Stimulated activated CD8-positive, alpha-beta memory T cell treated with anti-CD3 and anti-CD28 coated beads, Interleukin-4, amount 100 ng/mL, for 24 hours (primary cell): ENCODE results near the gene C1QTNF2.
"Not testable (repeated sequence)": the region's sequence is repeated elsewhere in the genome, so short reads cannot be mapped to it uniquely, and the experiment has no call there.

ENCODE experiments used
- DNase-seq: peaks from one replicate; pipeline ENCODE4 v3.0.0-alpha.2; 2020; ENCODE audit warnings: low read depth

The C1QTNF2 gene

DNA sequence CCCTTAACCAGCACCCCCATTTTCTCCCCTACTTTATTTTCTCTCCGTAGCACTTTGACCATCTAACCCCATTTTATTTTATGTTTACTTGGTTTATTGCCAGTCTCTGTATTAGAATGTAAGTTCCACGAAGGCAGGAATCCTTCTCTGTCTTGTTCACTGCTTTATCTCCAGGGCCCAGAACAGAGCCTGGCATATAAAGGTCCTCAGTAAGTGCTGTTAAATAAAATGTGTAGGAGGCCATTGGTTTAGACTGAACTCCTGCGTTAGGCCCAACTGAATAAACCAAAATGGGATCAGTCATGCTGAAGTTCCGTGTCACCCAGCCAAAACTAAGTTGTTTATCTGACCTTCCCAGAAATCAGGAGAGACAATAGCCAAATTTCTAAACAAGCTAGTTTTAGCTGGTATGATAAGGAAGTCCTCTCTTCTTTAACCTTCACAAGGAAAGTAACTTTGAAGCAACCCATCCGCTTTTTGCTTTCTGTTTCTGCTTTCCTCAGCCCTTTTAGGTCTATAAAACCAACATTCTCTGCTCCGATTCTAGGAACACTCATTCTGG is 29.0 kb downstream of the C1QTNF2 start:
- DNase-seq, result no peak

DNA sequence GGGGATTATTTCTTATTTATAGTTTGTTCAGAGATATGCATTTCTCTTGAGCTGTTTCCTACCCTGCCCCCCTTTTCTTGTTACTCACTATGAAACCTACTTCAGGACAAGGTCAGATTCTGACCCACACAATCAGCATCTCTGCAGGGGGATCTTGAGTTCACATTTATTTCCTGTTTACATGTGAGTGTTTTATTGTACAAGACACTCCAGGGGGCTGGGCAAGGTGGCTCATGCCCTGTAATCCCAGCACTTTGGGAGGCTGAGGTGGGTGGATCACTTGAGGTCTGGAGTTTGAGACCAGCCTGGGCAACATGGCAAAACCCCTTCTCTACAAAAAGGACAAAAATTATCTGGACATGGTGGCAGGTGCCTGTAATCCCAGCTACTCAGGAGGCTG is 29.9 kb downstream of the C1QTNF2 start:
- not testable (repeated sequence) for DNase-seq

DNA sequence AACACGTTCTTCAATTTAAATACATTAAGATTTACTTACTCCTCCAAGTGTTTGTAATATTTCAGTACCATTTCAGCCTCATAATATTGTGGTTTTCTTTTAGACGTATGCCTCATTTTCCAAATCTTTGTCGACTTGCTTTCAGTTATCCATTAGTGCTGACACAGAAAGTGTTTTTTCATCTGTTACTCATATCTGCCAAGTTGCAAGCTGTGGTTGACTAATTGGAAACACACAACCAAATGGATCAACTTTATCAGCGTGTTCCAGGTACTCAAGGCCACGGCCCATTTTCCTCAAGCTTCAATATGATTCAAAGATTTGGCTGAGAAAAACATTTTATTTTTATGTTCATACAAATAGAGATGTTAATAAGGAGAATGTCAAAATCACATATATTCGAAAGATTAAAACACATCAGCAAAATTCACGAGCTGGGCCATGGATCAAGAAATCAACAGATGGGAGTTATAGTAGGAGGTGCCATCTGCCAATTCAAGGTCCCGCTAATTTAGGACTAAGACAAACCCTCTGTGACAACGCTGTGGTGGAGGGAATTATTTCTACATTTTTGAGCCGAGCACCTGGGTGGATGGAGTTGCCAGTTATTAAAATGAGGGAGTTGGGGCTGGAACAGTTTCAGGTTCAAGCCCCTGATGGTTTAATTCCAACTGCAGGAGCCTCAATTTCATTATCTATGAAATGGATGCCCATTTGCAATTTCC is 30.9 kb downstream of the C1QTNF2 start:
- no peak for DNase-seq

- not testable (repeated sequence) for DNase-seq
Measured at GRCh38 chr5:160334716-160335115, 35.7 kb downstream of the C1QTNF2 start.

DNA sequence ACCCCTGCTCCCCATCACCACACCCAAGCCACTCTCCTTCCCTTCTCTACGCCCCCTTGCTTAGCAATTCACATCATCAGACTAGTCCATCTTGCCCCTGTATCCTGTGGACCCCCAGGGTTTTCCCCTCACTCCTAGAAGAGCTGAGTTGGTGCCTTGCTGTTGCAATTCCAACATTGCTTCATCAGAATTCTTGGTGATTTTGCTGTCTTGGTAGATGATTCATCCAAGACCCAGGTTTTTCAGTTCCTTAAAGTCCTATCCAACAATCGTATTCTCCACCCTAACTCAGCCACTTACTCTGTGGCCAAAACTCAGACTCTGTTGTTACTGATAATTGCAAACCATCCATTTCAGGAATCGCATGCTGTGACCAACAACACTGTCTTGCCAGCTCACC is 36.7 kb downstream of the C1QTNF2 start:
- DNase-seq, result no peak

DNA sequence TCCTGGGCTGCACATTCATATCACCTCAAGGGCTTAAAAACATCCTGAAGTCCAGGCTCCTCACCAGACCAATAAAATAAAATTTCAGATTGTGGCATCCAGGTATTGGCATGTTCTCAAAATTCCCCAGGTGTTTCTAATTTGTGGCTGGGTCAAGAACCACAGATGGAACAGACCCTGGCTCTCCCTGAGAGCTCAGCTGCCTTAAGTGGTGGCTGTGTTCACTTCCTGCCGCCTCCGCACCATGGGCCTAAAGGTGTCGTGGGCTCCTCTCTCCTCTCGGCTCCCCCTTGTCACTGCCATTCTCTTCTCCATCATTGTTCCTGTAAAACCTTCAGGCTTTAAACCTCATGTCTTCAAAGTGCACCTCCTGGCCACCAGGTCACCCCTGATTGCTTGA is 40.2 kb downstream of the C1QTNF2 start:
- no peak for DNase-seq

GRCh38 chr5:160327818-160328217 is 42.6 kb downstream of the C1QTNF2 start:
- no peak for DNase-seq

- no peak for DNase-seq
Measured at GRCh38 chr5:160326981-160327380, 43.4 kb downstream of the C1QTNF2 start.

- no peak for DNase-seq
Measured at GRCh38 chr5:160325716-160326115, 44.7 kb downstream of the C1QTNF2 start.

GRCh38 chr5:160324886-160325285 is 45.5 kb downstream of the C1QTNF2 start:
- DNase-seq, result no peak

GRCh38 chr5:160318409-160318808 is 52.0 kb downstream of the C1QTNF2 start:
- DNase-seq, result no peak

GRCh38 chr5:160317434-160317833 is 53.0 kb downstream of the C1QTNF2 start:
- DNase-seq, result no peak

DNA sequence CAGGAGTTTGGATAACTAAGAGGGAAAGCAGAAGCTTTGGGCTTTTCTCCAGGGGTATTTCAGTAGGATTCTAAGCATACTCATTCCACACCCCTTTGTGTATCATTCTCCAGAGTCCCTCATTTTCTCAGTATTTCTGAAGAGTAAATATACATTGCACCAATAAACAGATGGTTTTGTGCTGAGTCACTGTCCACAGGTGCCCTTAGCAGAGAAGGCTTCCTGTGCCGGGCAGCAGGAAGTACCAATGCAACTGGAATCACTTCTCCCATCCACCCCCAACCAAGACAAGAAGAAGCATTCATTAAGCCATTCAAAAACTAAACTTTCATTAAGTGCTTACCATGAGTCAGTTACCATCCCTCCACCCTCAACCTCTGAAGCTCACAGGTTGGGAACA is 54.5 kb downstream of the C1QTNF2 start:
- no peak for DNase-seq

DNA sequence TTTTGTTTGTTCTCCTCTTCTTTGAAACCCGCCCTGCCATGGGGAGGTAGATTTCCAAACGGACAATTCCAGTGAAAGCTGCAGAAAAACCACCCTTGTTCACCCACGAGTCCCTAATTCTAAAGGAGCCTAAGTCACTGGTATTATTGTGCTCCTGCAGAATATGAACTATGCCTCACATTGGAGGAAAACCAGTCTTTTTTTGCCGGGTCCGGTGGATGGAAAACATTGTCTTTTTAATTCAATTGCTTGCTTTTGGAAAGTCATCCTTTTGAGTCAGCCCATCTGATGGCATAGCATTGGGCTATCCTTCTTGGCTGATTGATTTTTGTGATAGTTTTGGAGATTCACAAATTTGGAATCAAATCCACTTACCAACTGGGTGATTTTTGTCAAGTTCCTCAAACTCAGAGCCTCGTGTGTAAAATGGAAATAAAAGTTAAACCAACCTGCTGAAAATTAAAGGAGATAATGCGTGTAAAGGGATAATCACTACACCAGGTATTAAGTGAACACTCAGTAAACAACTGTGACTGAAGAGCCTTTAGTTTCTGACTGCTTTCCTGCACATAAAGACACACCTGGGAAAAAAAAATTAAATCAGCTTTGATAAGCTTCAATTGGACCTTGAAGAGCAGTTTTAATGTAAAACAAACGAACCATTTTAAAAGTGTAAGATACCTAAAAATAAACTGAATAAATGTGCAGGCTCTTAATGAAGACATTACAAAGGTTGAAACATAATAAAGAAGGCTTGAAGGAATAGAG is 57.3 kb downstream of the C1QTNF2 start:
- DNase-seq, result no peak

- no peak for DNase-seq
Measured at GRCh38 chr5:160312134-160312959, 58.1 kb downstream of the C1QTNF2 start, which contains the start of gene CCNJL. Gene CCNJL, minus strand, starts transcription at chr5:160312564. Its CDS starts 641 bp downstream, at chr5:160311923.

DNA sequence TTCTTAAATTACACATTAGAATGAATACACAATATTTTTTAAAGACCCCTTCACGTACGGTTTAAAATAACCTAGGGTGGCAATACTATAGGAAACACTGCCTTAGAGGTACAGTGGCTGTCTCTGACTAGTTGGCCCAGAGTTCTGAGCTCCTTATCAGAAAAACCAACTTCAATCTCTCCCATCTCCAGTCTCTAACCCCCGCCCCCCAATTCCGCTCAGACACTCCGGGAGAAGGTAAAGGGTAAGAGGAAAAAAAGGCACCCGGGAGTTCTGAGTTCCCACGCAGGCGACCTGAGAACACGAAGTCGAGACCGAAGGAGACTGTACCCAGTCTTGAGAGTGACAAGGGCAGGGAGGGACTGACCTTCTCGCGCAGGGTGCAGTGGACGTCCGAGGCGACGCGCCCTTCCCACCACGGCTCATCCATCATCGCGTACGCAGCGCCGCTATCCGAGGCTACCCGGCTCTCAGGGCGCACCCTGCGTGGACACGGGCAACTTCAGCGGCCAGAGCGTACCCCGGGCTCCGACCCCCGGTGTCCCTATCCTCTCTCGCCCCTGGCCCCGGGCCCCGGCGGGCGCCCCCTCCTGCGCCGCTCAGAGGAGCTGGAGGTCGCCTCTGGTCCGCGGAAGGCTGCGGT is 58.8 kb downstream of the C1QTNF2 start:
- no peak for DNase-seq

DNA sequence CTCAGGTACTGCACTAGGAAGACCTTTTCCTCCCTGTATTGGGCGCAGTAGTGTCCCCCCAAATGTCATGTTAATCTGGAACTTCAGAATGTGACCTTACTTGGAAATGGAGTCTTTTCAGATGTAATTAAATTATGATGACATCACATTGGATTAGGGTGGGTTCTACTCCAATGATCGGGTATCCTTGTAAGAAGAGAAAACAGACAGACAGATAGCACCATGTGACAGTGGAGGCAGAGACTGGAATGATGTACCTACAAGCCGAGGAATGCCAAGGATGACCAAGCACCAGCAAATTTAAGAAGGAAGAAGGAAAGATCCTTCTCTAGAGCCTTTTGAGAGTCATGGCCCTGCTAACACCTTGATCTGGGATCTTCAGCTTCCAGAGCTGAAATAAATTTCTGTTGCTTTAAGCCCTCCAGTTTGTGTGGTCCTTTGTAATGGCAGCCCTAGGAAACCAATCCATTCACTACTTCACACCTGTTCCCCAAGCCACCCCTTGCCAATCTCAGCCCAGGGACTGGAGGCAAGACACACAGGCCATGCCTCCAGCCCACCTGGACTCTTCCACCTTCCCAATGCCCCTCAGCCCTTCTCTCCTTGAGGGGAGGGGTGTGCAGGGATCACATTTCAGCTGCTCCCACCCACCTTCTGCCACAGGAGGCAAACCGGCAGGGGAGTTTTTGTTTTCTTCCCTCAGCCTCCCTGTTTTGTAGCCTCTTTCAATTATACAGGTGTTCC is 59.7 kb downstream of the C1QTNF2 start:
- no peak for DNase-seq

DNA sequence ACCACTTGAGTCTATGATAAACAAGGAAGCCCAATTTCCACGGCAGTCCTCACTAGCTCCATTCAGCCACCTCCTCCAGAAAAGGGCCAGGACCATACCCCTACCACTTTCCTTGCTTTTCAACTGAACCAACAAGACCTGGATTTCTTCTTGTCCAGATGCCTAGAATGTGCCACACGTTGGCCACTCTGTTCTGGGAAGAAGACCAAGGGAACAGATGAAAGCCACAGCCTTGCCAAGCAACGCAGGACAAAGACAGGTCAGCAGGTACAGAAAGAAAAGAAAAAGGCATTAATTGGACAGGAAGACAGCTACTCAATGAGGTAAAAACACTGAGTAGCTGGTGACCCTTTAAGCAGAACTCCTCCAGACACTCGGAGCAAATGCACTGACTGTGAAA is 60.3 kb downstream of the C1QTNF2 start:
- DNase-seq, result no peak

- DNase-seq, result no peak
Measured at GRCh38 chr5:160306696-160307095, 63.7 kb downstream of the C1QTNF2 start.

GRCh38 chr5:160305319-160305718 is 65.1 kb downstream of the C1QTNF2 start:
- no peak for DNase-seq

GRCh38 chr5:160303690-160304089 is 66.7 kb downstream of the C1QTNF2 start:
- DNase-seq, result no peak
